T-cell (primary cell): Measurements from ENCODE around the gene ARHGAP4. TPM values are rescaled to one million over a fixed set of nuclear protein-coding genes. Genes with fewer than 3 reads are reported as not detected.

Experiments used
- ATAC-seq, 4 experiments: fragments of 200-7000 bp in 3 of 4; fragments of 150-1000 bp in 1 of 4; cut with Tn5 transposase; replicated peaks in 1 of 4; 1 replicate in 3 of 4; 2 replicates in 1 of 4; pipeline ENCODE4 v1.10.0; 2021; ENCODE audit warnings: moderate library complexity in 3 of 4, mild to moderate bottlenecking in 2 of 4, moderate number of reproducible peaks in 1 of 4
- CTCF ChIA-PET, 2 donors: fragments of 300-600 bp; sonication (Branson Sonifier 250); formaldehyde crosslinking; loops; one replicate each; lab custom pipeline; 2022; ENCODE audit warnings: antibody characterized with exemption in 2 of 2; lab: Charles Lee
- POLR2A ChIA-PET, 2 donors: fragments of 300-600 bp; sonication (Branson Sonifier 250); formaldehyde crosslinking; loops; one replicate each; lab custom pipeline; 2022; ENCODE audit warnings: antibody characterized with exemption in 2 of 2; lab: Charles Lee
- DNase-seq, 35 experiments: peaks; one replicate each; pipeline versions ENCODE4 v3.0.0 to v3.0.0-alpha.2; 2013 to 2023
- H3K27ac ChIP-seq: one replicate; pipeline ENCODE4 v1.5.1; 2013; ENCODE audit warnings: low read length
- H3K27me3 ChIP-seq, 2 experiments: replicated peaks in 1 of 2; 1 replicate in 1 of 2; 2 replicates in 1 of 2; pipeline versions ENCODE4 v1.6.1 to v1.7.0; 2013; ENCODE audit warnings: low read length in 1 of 2, mixed read lengths in 1 of 2; ENCODE audit not compliant: control insufficient read depth in 2 of 2, insufficient read depth in 2 of 2; ENCODE audit errors: extremely low read depth in 1 of 2
- H3K36me3 ChIP-seq, 2 donors: 1 replicate in 1 of 2; 2 replicates in 1 of 2; pipeline versions ENCODE4 v1.6.1 to v1.7.0; 2013; ENCODE audit warnings: low read length in 1 of 2; ENCODE audit not compliant: control insufficient read depth in 2 of 2, insufficient read depth in 1 of 2; ENCODE audit errors: extremely low read depth in 1 of 2
- H3K4me1 ChIP-seq, 2 experiments: 1 replicate in 1 of 2; 2 replicates in 1 of 2; pipeline versions ENCODE4 v1.6.1 to v1.7.0; 2013; ENCODE audit warnings: low read length in 2 of 2, mixed read lengths in 1 of 2; ENCODE audit not compliant: insufficient read depth in 2 of 2, control insufficient read depth in 1 of 2; ENCODE audit errors: extremely low read depth in 1 of 2
- H3K4me3 ChIP-seq, 2 donors: 1 replicate in 1 of 2; 2 replicates in 1 of 2; pipeline versions ENCODE4 v1.5.1 to v1.7.0; 2013; ENCODE audit warnings: mild to moderate bottlenecking in 2 of 2, low read length in 1 of 2, moderate library complexity in 1 of 2; ENCODE audit not compliant: control insufficient read depth in 1 of 2; ENCODE audit errors: extremely low read depth in 1 of 2
- H3K9me3 ChIP-seq: 2 replicates; pipeline ENCODE4 v1.7.0; 2013
- H3K27ac Mint-ChIP-seq, 2 donors: one replicate each; pipeline ENCODE4 v1.8.0; 2020 to 2021; ENCODE audit warnings: mild to moderate bottlenecking in 2 of 2, mixed read lengths in 2 of 2
- H3K27me3 Mint-ChIP-seq, 2 donors: one replicate each; pipeline ENCODE4 v1.8.0; 2021 to 2022; ENCODE audit warnings: mixed read lengths in 2 of 2
- H3K36me3 Mint-ChIP-seq: one replicate; pipeline ENCODE4 v1.8.0; 2021; ENCODE audit warnings: mixed read lengths
- H3K4me1 Mint-ChIP-seq, 3 donors: one replicate each; pipeline ENCODE4 v1.8.0; 2020 to 2022; ENCODE audit warnings: mixed read lengths in 3 of 3, mild to moderate bottlenecking in 1 of 3
- H3K4me3 Mint-ChIP-seq, 3 donors: one replicate each; pipeline ENCODE4 v1.8.0; 2020 to 2022; ENCODE audit warnings: mild to moderate bottlenecking in 3 of 3, mixed read lengths in 3 of 3, moderate library complexity in 3 of 3
- H3K9me3 Mint-ChIP-seq, 3 donors: one replicate each; pipeline ENCODE4 v1.8.0; 2020 to 2022; ENCODE audit warnings: mixed read lengths in 3 of 3
- WGBS: methylation state at CpG from one replicate; pipeline ENCODE4 v1.1.5; 2013; ENCODE audit warnings: missing lambda C conversion rate; ENCODE audit not compliant: insufficient coverage; 5-methylcytosine and 5-hydroxymethylcytosine counted together
- total RNA-seq, 35 experiments: library from RNA in 6 of 35; stranded (reverse) in 6 of 35; fragments of 120-200 nt in 1 of 35; gene quantifications; one replicate each; pipeline versions ENCODE4 v1.2.1 to v1.2.4 and lab custom pipeline; 2013 to 2026

ARHGAP4 gene
- total RNA-seq, 5 donors from 2014 or later (not counting 1 experiment from before 2014, with no cell fraction given): 420 to 485 (median 468) TPM

GRCh38 chrX:153865321-153865580, 60.8 kb downstream of the ARHGAP4 start:
- H3K27ac ChIP-seq: no peak overlapping the region
- POLR2A ChIA-PET: no interaction called here
- no peak overlapping the region for H3K4me3 ChIP-seq
- no peak for DNase-seq
- Mint-ChIP-seq H3K27me3 (peaks cover 0 to 5% of the 10 kb centered on the region in 2 donors), H3K36me3 (no peaks in the 10 kb centered on the region), H3K4me3 (no peak overlapping the region), H3K9me3 (no peaks in the 10 kb centered on the region), H3K27ac (no peak overlapping the region), H3K4me1 (no peaks in the 10 kb centered on the region)
- ATAC-seq: no peak
- peaks cover 0 to 15% of the 10 kb centered on the region in 2 experiments for H3K27me3 ChIP-seq
- no peaks in the 10 kb centered on the region for H3K36me3 ChIP-seq
- H3K4me1 ChIP-seq: no peaks in the 10 kb centered on the region
- CTCF ChIA-PET: no interaction called here
- WGBS: no CpG with 5 or more reads among the region's 11 CpGs
- H3K9me3 ChIP-seq: no peaks in the 10 kb centered on the region

- CTCF ChIA-PET: no interaction called here
- WGBS: 53% methylated on average over 3 of the region's 30 CpGs
- Histone ChIP-seq H3K27ac (no peak overlapping the region), H3K36me3 (no peaks in the 10 kb centered on the region), H3K4me1 (no peaks in the 10 kb centered on the region), H3K27me3 (peaks cover 0 to 12% of the 10 kb centered on the region in 2 experiments), H3K9me3 (no peaks in the 10 kb centered on the region), H3K4me3 (no peak overlapping the region)
- H3K4me1 Mint-ChIP-seq: no peaks in the 10 kb centered on the region
- no peaks in the 10 kb centered on the region for H3K9me3 Mint-ChIP-seq
- H3K4me3 Mint-ChIP-seq: no peak overlapping the region
- H3K27ac Mint-ChIP-seq: no peak overlapping the region
- ATAC-seq: no peak
- POLR2A ChIA-PET: no interaction called here
- H3K27me3 Mint-ChIP-seq: peaks cover 0 to 6% of the 10 kb centered on the region in 2 donors
- H3K36me3 Mint-ChIP-seq: no peaks in the 10 kb centered on the region
- no peak for DNase-seq
These were observed 61.3 kb downstream of the ARHGAP4 start for GRCh38 chrX:153864561-153865320.

- no peak for ATAC-seq
- H3K27me3 Mint-ChIP-seq: peaks cover 0 to 10% of the 10 kb centered on the region in 2 donors
- Histone ChIP-seq H3K9me3 (no peaks in the 10 kb centered on the region), H3K27me3 (peaks cover 0 to 7% of the 10 kb centered on the region in 2 experiments), H3K4me1 (no peaks in the 10 kb centered on the region), H3K27ac (no peak overlapping the region), H3K4me3 (no peak overlapping the region), H3K36me3 (no peaks in the 10 kb centered on the region)
- ChIA-PET POLR2A (no interaction called here), CTCF (no interaction called here)
- H3K4me1 Mint-ChIP-seq: no peaks in the 10 kb centered on the region
- no peaks in the 10 kb centered on the region for H3K9me3 Mint-ChIP-seq
- no peak overlapping the region for H3K4me3 Mint-ChIP-seq
- no peak overlapping the region for H3K27ac Mint-ChIP-seq
- H3K36me3 Mint-ChIP-seq: no peaks in the 10 kb centered on the region
- WGBS: 93% methylated on average over 2 of the region's 10 CpGs
- no peak for DNase-seq
These were observed 62.0 kb downstream of the ARHGAP4 start for GRCh38 chrX:153864101-153864500.

GRCh38 chrX:153863251-153863991, 62.6 kb downstream of the ARHGAP4 start:
- ChIA-PET POLR2A (no interaction called here), CTCF (no interaction called here)
- Histone ChIP-seq H3K4me3 (no peak overlapping the region), H3K27ac (no peak overlapping the region), H3K9me3 (no peaks in the 10 kb centered on the region), H3K4me1 (no peaks in the 10 kb centered on the region), H3K27me3 (peaks cover 0 to 7% of the 10 kb centered on the region in 2 experiments), H3K36me3 (no peaks in the 10 kb centered on the region)
- H3K27me3 Mint-ChIP-seq: peaks cover 0 to 14% of the 10 kb centered on the region in 2 donors
- no peak for ATAC-seq
- H3K9me3 Mint-ChIP-seq: no peaks in the 10 kb centered on the region
- H3K36me3 Mint-ChIP-seq: no peaks in the 10 kb centered on the region
- no peak overlapping the region for H3K4me3 Mint-ChIP-seq
- peak in 1 of 35 experiments; percentile 9 for DNase-seq
- WGBS: 68% methylated on average over 7 of the region's 28 CpGs
- H3K4me1 Mint-ChIP-seq: no peaks in the 10 kb centered on the region
- H3K27ac Mint-ChIP-seq: no peak overlapping the region

GRCh38 chrX:153862369-153863250, 63.5 kb downstream of the ARHGAP4 start:
- H3K4me1 Mint-ChIP-seq: peaks cover 2 to 4% (median 2%) of the 10 kb centered on the region in 3 donors
- no peaks in the 10 kb centered on the region for H3K36me3 ChIP-seq
- CTCF ChIA-PET: no interaction called here
- POLR2A ChIA-PET: no interaction called here
- no peaks in the 10 kb centered on the region for H3K9me3 Mint-ChIP-seq
- WGBS: 77% methylated on average over 12 of the region's 22 CpGs
- no peaks in the 10 kb centered on the region for H3K9me3 ChIP-seq
- peaks cover 2 to 3% of the 10 kb centered on the region in 2 experiments for H3K4me1 ChIP-seq
- no peak for ATAC-seq
- peaks cover 0 to 14% of the 10 kb centered on the region in 2 donors for H3K27me3 Mint-ChIP-seq
- H3K36me3 Mint-ChIP-seq: no peaks in the 10 kb centered on the region
- H3K4me3 Mint-ChIP-seq: no peak overlapping the region
- H3K27me3 ChIP-seq: peaks cover 0 to 7% of the 10 kb centered on the region in 2 experiments
- no peak for DNase-seq
- no peak overlapping the region for H3K27ac ChIP-seq
- H3K27ac Mint-ChIP-seq: no peak overlapping the region
- H3K4me3 ChIP-seq: no peak overlapping the region

GRCh38 chrX:153861733-153862310, 64.2 kb downstream of the ARHGAP4 start:
- H3K27ac ChIP-seq: no peak overlapping the region
- no peaks in the 10 kb centered on the region for H3K36me3 Mint-ChIP-seq
- 79% methylated on average over 8 of the region's 21 CpGs for WGBS
- H3K4me1 Mint-ChIP-seq: peaks cover 6 to 12% (median 8%) of the 10 kb centered on the region in 3 donors
- CTCF ChIA-PET: no interaction called here
- no peak overlapping the region for H3K4me3 ChIP-seq
- H3K4me1 ChIP-seq: peaks cover 5 to 7% of the 10 kb centered on the region in 2 experiments
- peaks cover 0 to 14% of the 10 kb centered on the region in 2 donors for H3K27me3 Mint-ChIP-seq
- H3K27ac Mint-ChIP-seq: no peak overlapping the region
- no peak overlapping the region for H3K4me3 Mint-ChIP-seq
- POLR2A ChIA-PET: no interaction called here
- no peaks in the 10 kb centered on the region for H3K36me3 ChIP-seq
- ATAC-seq (no peak), DNase-seq (no peak)
- no peaks in the 10 kb centered on the region for H3K9me3 ChIP-seq
- H3K27me3 ChIP-seq: peaks cover 0 to 7% of the 10 kb centered on the region in 2 experiments
- no peaks in the 10 kb centered on the region for H3K9me3 Mint-ChIP-seq
